Heart left ventricle (tissue), 13 donors: ENCODE data around the gene LAMA2.
"Not testable (repeated sequence)": the region's sequence is repeated elsewhere in the genome, so short reads cannot be mapped to it uniquely, and the experiment has no call there.

Experiments used
- CTCF ChIP-seq, 12 donors: fragments of 200-600 bp; sonication (generic) in 4 of 12; IDR thresholded peaks; one replicate each; pipeline versions ENCODE4 v1.5.0 to v1.8.0; 2018 to 2022; ENCODE audit warnings: antibody characterized with exemption in 12 of 12, mild to moderate bottlenecking in 5 of 12
- POLR2A ChIP-seq, 2 donors: fragments of 450-650 bp; IDR thresholded peaks; one replicate each; pipeline ENCODE4 v1.6.1; 2017; ENCODE audit warnings: antibody characterized with exemption in 2 of 2, mild to moderate bottlenecking in 2 of 2, moderate library complexity in 2 of 2
- donor health status: ischemic (EF 13 %, LVEDD 7.1; RV severe dilation, severe dysfunction).
- donor health status: DM: no; HTN: yes; CAD: no.
- donor health status: DM: no; HTN: no; CAD: no.
- donor health status: ischemic (EF 25% LVEDD 6.9; RV normal size, moderate dysfunction).
- donor health status: ischemic (EF 25% LVEDD 5.7; RV mildly dilated, moderate dysfunction).
- donor health status: ischemic (EF 35%, LVEDD 5.7; RV mildly dilated, moderate dysfunction).
- donor health status: nonischemic (EF 11% LVEDD 7.7; RV severe dilation, severe dysfunction).
- donor health status: DM: yes; HTN: yes; CAD: no.
- donor health status: PGD.
- donor health status: ischemic (EF 29% LVEDD 5.4; RV normal size, mild dysfunction).
- donor health status: nonischemic (EF 23%, LVEDD 6.1; RV moderate dilation, normal function).

- TF ChIP-seq CTCF, POLR2A (IDR thresholded peaks at IDR 0.05): not testable (repeated sequence)
Measured at GRCh38 chr6:129159242-129159641, 276.3 kb downstream of the LAMA2 start.
